SU-DHL-6 (cell line): ENCODE data around the gene ZFAND3.

ENCODE experiments used
- H2AFZ ChIP-seq: fragments of 200-600 bp; sonication (generic); 2 replicates; pipeline ENCODE4 v1.6.1; 2014; ENCODE audit warnings: low read depth, mild to moderate bottlenecking, moderate library complexity, mixed read lengths, antibody characterized with exemption, low read length; ENCODE audit not compliant: severe bottlenecking
- H3F3A ChIP-seq: fragments of 200-600 bp; shearing (Covaris generic); 2 replicates; pipeline ENCODE4 v1.6.0; 2016; ENCODE audit warnings: antibody characterized with exemption, mild to moderate bottlenecking; ENCODE audit not compliant: insufficient read depth
- H3K27ac ChIP-seq: fragments of 200-600 bp; sonication (generic); 2 replicates; pipeline ENCODE4 v1.5.1; 2016; ENCODE audit warnings: low read depth, mild to moderate bottlenecking, low read length, moderate library complexity, mixed read lengths
- H3K27me3 ChIP-seq: fragments of 200-600 bp; sonication (generic), shearing (Covaris generic); 2 replicates; pipeline ENCODE4 v1.6.0; 2014; ENCODE audit warnings: mild to moderate bottlenecking, low read length
- H3K36me3 ChIP-seq: fragments of 200-600 bp; sonication (generic); 2 replicates; pipeline ENCODE4 v1.6.1; 2014; ENCODE audit warnings: mild to moderate bottlenecking, low read length, mixed read lengths
- H3K4me2 ChIP-seq: fragments of 300-600, 200-600 bp; shearing (Covaris generic), sonication (generic); 2 replicates; pipeline ENCODE4 v1.6.0; 2014; ENCODE audit warnings: low read length, low read depth, mild to moderate bottlenecking; ENCODE audit not compliant: poor library complexity, severe bottlenecking
- H3K4me3 ChIP-seq: fragments of 200-600 bp; sonication (generic); 2 replicates; pipeline ENCODE4 v1.5.1; 2014; ENCODE audit warnings: antibody characterized with exemption, low read length, mild to moderate bottlenecking, mixed read lengths; ENCODE audit not compliant: insufficient read depth, poor library complexity, severe bottlenecking
- H3K79me2 ChIP-seq: fragments of 200-600 bp; sonication (generic); 2 replicates; pipeline ENCODE4 v1.6.1; 2014; ENCODE audit warnings: mild to moderate bottlenecking, low read length, moderate library complexity; ENCODE audit not compliant: insufficient read depth
- H3K9ac ChIP-seq: fragments of 200-600 bp; sonication (generic); 2 replicates; pipeline ENCODE4 v1.7.0; 2014; ENCODE audit warnings: mild to moderate bottlenecking, low read length
- H3K9me2 ChIP-seq: fragments of 200-600 bp; sonication (generic); replicated peaks from 2 replicates; pipeline ENCODE4 v1.6.1; 2014; ENCODE audit warnings: low read length; ENCODE audit not compliant: insufficient read depth
- H3K9me3 ChIP-seq: fragments of 200-600 bp; sonication (generic); 2 replicates; pipeline ENCODE4 v1.6.1; 2014; ENCODE audit warnings: low read length, mixed read lengths; ENCODE audit not compliant: insufficient read depth
- H4K20me1 ChIP-seq: fragments of 200-600 bp; sonication (generic); 2 replicates; pipeline ENCODE4 v1.6.1; 2014; ENCODE audit warnings: low read depth, mild to moderate bottlenecking, antibody characterized with exemption, low read length, moderate library complexity, mixed read lengths
- CTCF ChIP-seq: fragments of 200-600 bp; sonication (generic); IDR thresholded peaks from one replicate; pipeline ENCODE4 v1.5.1; 2017; ENCODE audit warnings: antibody characterized with exemption, mild to moderate bottlenecking, low read length, moderate library complexity; ENCODE audit not compliant: insufficient read depth, poor library complexity, severe bottlenecking
- EZH2phosphoT487 ChIP-seq: fragments of 200-600 bp; sonication (generic), shearing (Covaris generic); conservative IDR thresholded peaks from 2 replicates; pipeline ENCODE4 v1.6.1; 2018; ENCODE audit warnings: mild to moderate bottlenecking, antibody characterized with exemption, low read length, moderate library complexity, mixed read lengths

The ZFAND3 gene

GRCh38 chr6:38020593-38020992 is 201.1 kb downstream of the ZFAND3 start:
- H3K9me2 ChIP-seq: no peaks in the 10 kb centered on the region
- no peak overlapping the region for H3K4me2 ChIP-seq
- peaks cover 6% of the 10 kb centered on the region; the same call in 1 of the 2 replicates for H3K9me3 ChIP-seq
- no peaks in the 10 kb centered on the region for H3F3A ChIP-seq
- no peak overlapping the region for H2AFZ ChIP-seq
- peaks cover 25% of the 10 kb centered on the region for H4K20me1 ChIP-seq
- no peaks in the 10 kb centered on the region for H3K36me3 ChIP-seq
- TF ChIP-seq EZH2phosphoT487 (no peak), CTCF (no peak)
- H3K4me3 ChIP-seq: no peak overlapping the region
- H3K9ac ChIP-seq: no peak overlapping the region
- H3K27ac ChIP-seq: no peak overlapping the region
- peaks cover 4% of the 10 kb centered on the region; the same call in 1 of the 2 replicates for H3K79me2 ChIP-seq
- H3K27me3 ChIP-seq: no peaks in the 10 kb centered on the region

DNA sequence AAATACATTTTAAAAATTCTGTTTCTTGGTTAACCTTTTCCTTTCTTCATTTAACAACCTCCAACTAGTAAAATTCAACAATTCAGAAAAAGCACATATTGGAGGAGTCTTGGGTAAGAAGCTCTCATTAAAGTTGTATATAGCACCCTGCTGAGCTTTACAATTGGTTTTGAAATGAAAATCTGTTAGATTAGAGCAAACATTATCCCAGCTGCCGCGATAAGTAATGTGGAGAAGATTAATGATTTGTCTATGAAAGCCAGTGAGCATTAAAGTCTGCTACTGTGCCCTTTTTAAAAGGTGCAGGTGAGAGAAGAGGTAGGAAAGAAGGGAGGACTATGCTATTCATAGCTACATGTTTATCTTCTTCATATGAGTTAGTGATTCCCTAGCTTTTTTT is 201.5 kb downstream of the ZFAND3 start:
- Histone ChIP-seq H2AFZ (no peak overlapping the region), H3K9ac (no peak overlapping the region), H3K9me2 (no peaks in the 10 kb centered on the region), H3F3A (no peaks in the 10 kb centered on the region), H3K36me3 (no peaks in the 10 kb centered on the region), H3K27ac (no peak overlapping the region), H3K4me3 (no peak overlapping the region), H3K4me2 (no peak overlapping the region), H3K9me3 (peaks cover 6% of the 10 kb centered on the region; the same call in 1 of the 2 replicates), H3K79me2 (peaks cover under 1% of the 10 kb centered on the region; the same call in 1 of the 2 replicates), H4K20me1 (peaks cover 24% of the 10 kb centered on the region), H3K27me3 (no peaks in the 10 kb centered on the region)
- no peak for TF ChIP-seq EZH2phosphoT487
- no peak for TF ChIP-seq CTCF

DNA sequence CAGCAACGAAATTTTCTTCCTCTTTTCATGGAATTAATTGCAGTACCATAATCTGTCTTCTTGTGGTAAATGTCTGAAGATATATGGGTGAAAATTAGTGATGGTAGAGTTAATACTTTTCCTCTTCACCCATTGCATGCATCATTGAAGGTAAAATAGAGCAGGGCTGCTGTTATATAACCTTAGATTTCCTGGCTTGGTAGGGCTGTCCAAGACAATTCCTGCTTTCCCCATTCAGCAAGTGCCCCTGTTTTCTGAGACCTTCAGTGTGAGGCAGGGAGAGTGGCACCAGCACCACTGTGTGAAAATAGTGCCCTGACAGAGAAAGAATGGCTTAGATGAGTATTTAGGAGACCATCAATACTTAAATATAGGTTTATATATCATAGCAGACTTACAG is 202.0 kb downstream of the ZFAND3 start:
- Histone ChIP-seq H4K20me1 (peaks cover 19% of the 10 kb centered on the region), H2AFZ (no peak overlapping the region), H3K79me2 (no peaks in the 10 kb centered on the region; the same call in 1 of the 2 replicates), H3K27me3 (no peaks in the 10 kb centered on the region), H3K4me3 (no peak overlapping the region), H3K9ac (no peak overlapping the region), H3K36me3 (no peaks in the 10 kb centered on the region), H3K9me3 (peaks cover 6% of the 10 kb centered on the region; the same call in 1 of the 2 replicates), H3K27ac (no peak overlapping the region), H3K9me2 (no peaks in the 10 kb centered on the region), H3K4me2 (no peak overlapping the region), H3F3A (no peaks in the 10 kb centered on the region)
- TF ChIP-seq EZH2phosphoT487 (no peak), CTCF (no peak)
